GM18907 (cell line): ENCODE measurements around the gene ZMYND11.

Source experiments
- ATAC-seq: cut with Tn5 transposase; IDR thresholded peaks from one replicate; pipeline ENCODE4 v1.9.1; 2021; ENCODE audit warnings: mild to moderate bottlenecking, moderate library complexity; ENCODE audit not compliant: unreplicated experiment

The ZMYND11 gene

DNA sequence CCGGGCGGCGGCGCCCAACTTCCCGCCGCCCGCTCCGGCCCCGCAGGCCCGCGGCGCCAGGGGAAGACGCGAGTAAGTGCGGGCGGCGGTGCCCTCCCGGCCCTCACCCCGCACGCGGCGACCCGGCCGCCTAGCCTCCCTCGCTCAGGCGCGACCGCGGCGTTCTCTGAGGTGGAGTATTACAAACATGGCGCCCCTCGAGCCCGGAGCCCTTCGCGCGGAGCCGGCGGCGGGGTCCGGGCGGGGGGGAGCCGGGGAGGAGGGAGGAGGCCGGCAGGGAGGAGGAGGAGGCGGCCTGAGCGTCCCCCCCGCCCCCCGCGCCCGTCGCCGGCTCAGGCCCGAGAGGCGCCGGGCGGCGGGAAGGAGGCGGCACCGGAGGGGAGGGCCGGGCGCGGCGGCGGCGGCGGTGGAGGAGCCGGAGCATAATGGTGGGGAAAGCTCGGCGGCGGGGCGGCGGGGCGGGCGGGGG, at the start of gene ZMYND11:
Gene ZMYND11, plus strand, starts transcription at position 324 of the 469 bp plus-strand sequence. CDS start 44,558 bp downstream, outside the sequence.
- peak; percentile 58 for ATAC-seq

DNA sequence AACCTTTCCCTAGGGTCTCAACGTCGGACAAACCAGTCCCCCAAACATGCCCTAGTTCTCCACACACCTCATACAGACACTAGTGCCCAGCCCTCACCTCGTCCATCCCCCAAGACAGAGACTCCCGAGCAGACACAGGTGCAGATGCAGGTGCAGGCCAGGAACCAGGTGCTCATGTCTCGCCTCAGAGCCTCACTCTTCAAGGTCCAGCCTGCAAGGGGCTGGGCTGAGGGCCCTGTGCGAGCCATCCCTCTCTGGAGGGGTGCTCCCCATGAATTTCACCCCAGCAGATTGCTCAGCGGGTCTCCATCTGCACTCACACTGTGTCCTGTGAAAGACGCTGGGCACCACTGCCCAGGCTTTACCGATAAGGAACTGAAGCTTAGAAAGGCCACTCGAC, 49.2 kb upstream of the ZMYND11 start:
- no peak for ATAC-seq

- ATAC-seq, result no peak
Observed at GRCh38 chr10:87177-88080, 47.8 kb upstream of the ZMYND11 start.

DNA sequence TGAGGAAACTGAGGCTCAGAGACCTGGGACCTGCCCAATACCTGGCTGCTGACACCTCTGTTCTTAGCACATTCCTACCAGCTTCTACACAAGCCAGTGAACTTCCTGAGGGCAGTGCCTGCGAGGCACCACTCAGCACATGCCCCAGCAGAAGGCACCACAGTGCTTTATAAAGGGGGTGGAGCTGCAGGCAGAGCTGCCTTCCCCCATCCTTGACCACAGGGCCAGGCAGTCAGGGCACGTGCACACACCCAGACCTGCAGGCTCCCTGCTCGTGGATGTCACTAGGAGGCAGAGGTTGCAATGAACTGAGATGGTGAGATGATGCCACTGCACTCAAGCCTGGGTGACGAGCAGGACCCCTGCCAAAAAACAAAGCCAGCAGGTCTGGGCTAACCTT, 47.0 kb upstream of the ZMYND11 start:
- ATAC-seq, result no peak

GRCh38 chr10:89248-89647, 46.0 kb upstream of the ZMYND11 start:
- ATAC-seq, result no peak

- no peak for ATAC-seq
Observed at GRCh38 chr10:90161-90560, 45.1 kb upstream of the ZMYND11 start.

GRCh38 chr10:91313-91712, 43.9 kb upstream of the ZMYND11 start:
- no peak for ATAC-seq

- ATAC-seq, result no peak
Observed at GRCh38 chr10:92153-92552, 43.1 kb upstream of the ZMYND11 start.

- ATAC-seq, result no peak
Observed at GRCh38 chr10:92846-93245, 42.4 kb upstream of the ZMYND11 start.

- ATAC-seq, result no peak
Observed at GRCh38 chr10:94613-95012, 40.6 kb upstream of the ZMYND11 start.

GRCh38 chr10:95356-96115, 39.7 kb upstream of the ZMYND11 start:
- ATAC-seq, result no peak

GRCh38 chr10:96466-96865, 38.8 kb upstream of the ZMYND11 start:
- no peak for ATAC-seq

GRCh38 chr10:104416-104815, 30.8 kb upstream of the ZMYND11 start:
- no peak for ATAC-seq

DNA sequence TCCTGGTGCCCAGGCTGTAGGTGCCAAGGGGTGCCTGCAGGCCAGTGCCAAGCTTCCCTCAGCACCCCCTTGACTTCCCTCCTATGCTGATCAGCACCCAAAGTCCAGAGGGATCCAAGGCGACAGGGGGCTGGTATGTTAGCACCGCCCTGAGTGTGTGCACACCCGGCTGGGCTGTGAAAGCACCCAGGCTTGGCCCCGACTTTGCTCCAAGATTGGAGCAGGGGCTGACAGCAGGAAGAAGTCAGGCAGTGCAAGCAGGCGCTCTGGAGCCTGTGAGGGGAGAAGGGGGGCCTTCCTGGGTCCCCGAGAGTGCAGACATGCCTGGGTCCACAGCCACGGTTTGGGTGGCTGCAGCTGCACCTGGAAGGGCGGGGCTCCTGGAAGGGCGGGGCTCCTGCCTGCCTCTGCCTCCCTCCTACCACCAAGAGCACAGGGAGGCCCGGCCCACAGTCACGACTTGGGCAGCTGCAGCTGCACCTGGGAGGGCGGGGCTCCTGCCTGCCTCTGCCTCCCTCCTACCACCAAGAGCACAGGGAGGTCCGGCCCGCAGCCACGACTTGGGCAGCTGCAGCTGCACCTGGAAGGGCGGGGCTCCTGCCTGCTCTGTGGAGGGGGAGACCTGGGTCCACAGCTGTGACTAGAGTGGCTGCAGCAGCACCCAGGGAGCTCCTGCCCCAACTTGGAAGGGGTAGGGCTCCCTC, 30.2 kb upstream of the ZMYND11 start:
- no peak for ATAC-seq

DNA sequence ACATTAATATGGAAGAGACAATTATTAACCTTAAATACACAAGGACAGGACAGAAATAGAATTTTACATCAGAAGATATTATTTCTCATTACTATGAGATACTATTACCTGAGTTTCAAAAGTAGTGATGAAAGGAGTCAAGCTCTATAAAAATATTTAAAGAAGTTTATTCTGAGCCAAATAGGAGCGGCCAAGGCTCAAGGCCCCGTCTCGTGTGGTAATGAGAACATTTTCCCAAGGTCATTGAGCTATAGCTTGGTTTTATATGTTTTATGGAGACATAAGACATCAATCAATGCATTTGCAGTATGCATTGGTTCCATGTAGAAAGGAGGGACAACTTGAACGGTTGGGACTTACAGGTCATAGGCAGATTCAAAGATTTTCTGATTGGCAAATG, 29.4 kb upstream of the ZMYND11 start:
- ATAC-seq, result no peak

GRCh38 chr10:106740-107139, 28.5 kb upstream of the ZMYND11 start:
- ATAC-seq, result no peak

- no peak for ATAC-seq
Observed at GRCh38 chr10:112246-112645, 23.0 kb upstream of the ZMYND11 start.

DNA sequence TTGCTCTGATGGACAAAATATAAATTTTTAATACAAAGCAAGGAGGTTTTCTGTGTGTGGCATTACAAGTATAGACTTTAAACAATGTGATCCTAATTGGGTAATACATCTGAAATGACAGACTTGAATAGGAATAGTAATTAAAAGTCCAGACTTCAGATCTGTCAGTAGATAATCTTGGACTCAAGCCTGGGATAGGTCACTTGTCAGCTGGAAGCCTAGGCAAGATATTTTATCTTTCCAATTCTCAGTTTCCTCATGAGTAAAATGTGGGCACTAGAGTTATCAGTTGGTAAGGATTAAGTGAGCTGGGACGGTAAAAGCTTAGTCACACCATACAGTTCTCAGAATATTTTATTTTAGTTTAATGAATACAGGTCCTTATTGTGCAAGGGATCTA, 10.4 kb upstream of the ZMYND11 start:
- no peak for ATAC-seq

- peak; percentile 84 for ATAC-seq
Observed at GRCh38 chr10:127612-128432, 7.4 kb upstream of the ZMYND11 start.

- no peak for ATAC-seq
Observed at GRCh38 chr10:129810-130209, 5.4 kb upstream of the ZMYND11 start.
